ENCODE measurements around the gene PRKCB.

Gene PRKCB

DNA sequence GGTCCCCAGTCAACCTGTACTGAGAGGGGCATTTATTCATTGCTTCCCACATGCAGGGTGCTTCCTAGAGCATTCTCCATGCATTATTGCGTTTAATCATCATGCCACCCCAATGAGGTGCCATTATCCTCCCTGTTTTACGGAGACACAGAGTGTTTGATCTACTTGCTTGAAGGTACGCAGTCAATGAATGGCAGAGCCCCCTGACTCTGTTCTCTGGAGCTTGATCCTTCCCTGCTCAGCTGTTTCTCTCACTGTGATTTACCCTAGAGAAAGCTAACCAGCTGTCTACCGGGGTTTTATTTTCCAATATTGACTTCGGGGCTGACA lies 117.2 kb downstream of the PRKCB start:
- Histone ChIP-seq H3K4me1 (ENCODE audit: control insufficient read depth, insufficient read depth, low read length) (no peaks in the 10 kb centered on the region), H3K9ac (ENCODE audit: low read length) (no peak overlapping the region), H3K9me3 (ENCODE audit: control insufficient read depth, low read length) (no peaks in the 10 kb centered on the region), H3K4me3 (ENCODE audit: low read length) (no peak overlapping the region), H3K27me3 (ENCODE audit: control insufficient read depth, insufficient read depth, low read length) (no peaks in the 10 kb centered on the region), H3K36me3 (ENCODE audit: control insufficient read depth, insufficient read depth, low read length) (no peaks in the 10 kb centered on the region)

GRCh38 chr16:23953476-23953875 lies 117.7 kb downstream of the PRKCB start:
- H3K4me1 ChIP-seq (ENCODE audit: control insufficient read depth, insufficient read depth, low read length) = no peaks in the 10 kb centered on the region
- no peaks in the 10 kb centered on the region for H3K27me3 ChIP-seq (ENCODE audit: control insufficient read depth, insufficient read depth, low read length)
- no peak overlapping the region for H3K4me3 ChIP-seq (ENCODE audit: low read length)
- H3K9me3 ChIP-seq (ENCODE audit: control insufficient read depth, low read length) = no peaks in the 10 kb centered on the region
- no peaks in the 10 kb centered on the region for H3K36me3 ChIP-seq (ENCODE audit: control insufficient read depth, insufficient read depth, low read length)
- H3K9ac ChIP-seq (ENCODE audit: low read length) = no peak overlapping the region

GRCh38 chr16:23955088-23955487 lies 119.3 kb downstream of the PRKCB start:
- H3K4me3 ChIP-seq (ENCODE audit: low read length) = no peak overlapping the region
- H3K27me3 ChIP-seq (ENCODE audit: control insufficient read depth, insufficient read depth, low read length) = no peaks in the 10 kb centered on the region
- H3K36me3 ChIP-seq (ENCODE audit: control insufficient read depth, insufficient read depth, low read length) = no peaks in the 10 kb centered on the region
- H3K9me3 ChIP-seq (ENCODE audit: control insufficient read depth, low read length) = no peaks in the 10 kb centered on the region
- no peak overlapping the region for H3K9ac ChIP-seq (ENCODE audit: low read length)
- no peaks in the 10 kb centered on the region for H3K4me1 ChIP-seq (ENCODE audit: control insufficient read depth, insufficient read depth, low read length)

DNA sequence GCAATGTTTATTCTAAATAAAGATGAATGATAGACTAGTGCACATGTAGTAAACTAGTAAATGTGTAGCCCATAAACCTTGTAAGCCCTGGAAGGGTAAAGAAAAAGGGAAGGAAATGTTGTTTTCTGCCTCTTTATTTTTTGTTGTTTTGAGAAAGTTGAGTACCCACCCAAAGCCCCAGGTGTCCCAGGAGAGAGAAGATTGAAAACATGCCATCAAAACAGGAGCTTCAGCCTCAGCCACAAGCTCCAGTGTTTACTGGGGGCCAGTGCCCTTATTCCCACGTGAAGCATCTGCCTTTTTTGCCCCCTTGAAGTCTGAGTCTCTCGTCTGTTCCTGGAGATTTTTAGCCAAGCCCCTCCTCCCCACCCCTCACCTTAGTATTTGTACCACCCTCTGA lies 121.5 kb downstream of the PRKCB start:
- H3K9ac ChIP-seq (ENCODE audit: low read length) = no peak overlapping the region
- H3K36me3 ChIP-seq (ENCODE audit: control insufficient read depth, insufficient read depth, low read length) = no peaks in the 10 kb centered on the region
- no peaks in the 10 kb centered on the region for H3K9me3 ChIP-seq (ENCODE audit: control insufficient read depth, low read length)
- no peak overlapping the region for H3K4me3 ChIP-seq (ENCODE audit: low read length)
- no peaks in the 10 kb centered on the region for H3K27me3 ChIP-seq (ENCODE audit: control insufficient read depth, insufficient read depth, low read length)
- H3K4me1 ChIP-seq (ENCODE audit: control insufficient read depth, insufficient read depth, low read length) = no peaks in the 10 kb centered on the region

DNA sequence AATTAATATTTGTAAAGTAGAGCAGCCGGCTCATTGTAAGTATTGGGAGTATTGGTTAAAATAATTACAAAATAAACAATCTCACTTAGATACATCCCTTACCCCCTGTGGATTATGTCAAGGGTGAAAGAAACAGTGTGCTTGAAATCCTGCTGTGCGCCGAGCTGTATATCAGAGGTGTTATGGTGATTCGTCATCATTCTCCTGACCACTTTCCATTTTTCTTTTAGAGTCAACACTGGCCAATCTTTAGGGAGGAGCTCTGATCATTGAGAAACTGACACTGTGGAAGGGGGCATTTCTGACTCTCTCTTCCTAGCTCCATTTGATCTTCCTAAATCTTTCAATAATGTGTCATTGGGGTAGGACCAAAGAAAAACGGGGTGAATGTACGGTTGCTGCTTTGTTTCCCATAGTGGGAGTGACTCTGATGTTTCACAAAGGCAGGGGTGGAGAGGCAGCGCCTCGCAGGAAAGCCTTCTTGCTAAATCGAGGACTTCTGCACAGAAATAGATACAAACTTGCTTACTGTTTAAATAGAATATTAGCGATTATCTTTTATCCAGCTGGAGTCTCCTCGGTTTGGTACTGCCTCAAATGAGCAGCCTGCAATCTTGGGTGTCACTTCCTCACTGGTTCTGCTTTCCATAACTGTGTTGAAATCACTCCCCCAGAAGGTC lies 123.4 kb downstream of the PRKCB start:
- Histone ChIP-seq H3K4me1 (ENCODE audit: control insufficient read depth, insufficient read depth, low read length) (no peaks in the 10 kb centered on the region), H3K9ac (ENCODE audit: low read length) (no peak overlapping the region), H3K4me3 (ENCODE audit: low read length) (no peak overlapping the region), H3K27me3 (ENCODE audit: control insufficient read depth, insufficient read depth, low read length) (no peaks in the 10 kb centered on the region), H3K9me3 (ENCODE audit: control insufficient read depth, low read length) (no peaks in the 10 kb centered on the region), H3K36me3 (ENCODE audit: control insufficient read depth, insufficient read depth, low read length) (no peaks in the 10 kb centered on the region)

- H3K27me3 ChIP-seq (ENCODE audit: control insufficient read depth, insufficient read depth, low read length) = no peaks in the 10 kb centered on the region
- H3K36me3 ChIP-seq (ENCODE audit: control insufficient read depth, insufficient read depth, low read length) = no peaks in the 10 kb centered on the region
- H3K9me3 ChIP-seq (ENCODE audit: control insufficient read depth, low read length) = no peaks in the 10 kb centered on the region
- no peak overlapping the region for H3K9ac ChIP-seq (ENCODE audit: low read length)
- no peaks in the 10 kb centered on the region for H3K4me1 ChIP-seq (ENCODE audit: control insufficient read depth, insufficient read depth, low read length)
- no peak overlapping the region for H3K4me3 ChIP-seq (ENCODE audit: low read length)
These were observed 123.9 kb downstream of the PRKCB start for GRCh38 chr16:23959752-23960072.

GRCh38 chr16:23960081-23960885 lies 124.5 kb downstream of the PRKCB start:
- Histone ChIP-seq H3K9me3 (ENCODE audit: control insufficient read depth, low read length) (no peaks in the 10 kb centered on the region), H3K9ac (ENCODE audit: low read length) (no peak overlapping the region), H3K4me1 (ENCODE audit: control insufficient read depth, insufficient read depth, low read length) (no peaks in the 10 kb centered on the region), H3K4me3 (ENCODE audit: low read length) (no peak overlapping the region), H3K36me3 (ENCODE audit: control insufficient read depth, insufficient read depth, low read length) (no peaks in the 10 kb centered on the region), H3K27me3 (ENCODE audit: control insufficient read depth, insufficient read depth, low read length) (no peaks in the 10 kb centered on the region)

DNA sequence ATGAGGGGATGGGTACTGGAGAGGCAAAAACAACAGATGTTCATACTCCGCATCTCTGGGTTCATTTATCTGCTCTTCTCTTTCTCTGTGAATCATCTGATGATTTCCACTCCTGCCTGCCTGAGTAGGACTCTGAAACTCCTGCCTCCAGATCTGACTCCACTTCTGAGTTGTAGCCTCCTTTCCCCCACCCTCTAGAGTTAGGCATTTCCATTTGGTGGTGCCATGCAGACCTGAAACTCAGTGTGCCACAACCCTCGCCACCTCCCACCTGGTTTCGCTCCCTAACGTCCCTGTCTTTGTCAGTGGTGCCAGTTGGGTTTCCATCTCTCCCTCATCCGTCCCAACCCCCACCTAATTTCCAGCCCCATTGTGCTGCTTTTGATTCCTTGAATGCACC lies 126.2 kb downstream of the PRKCB start:
- no peaks in the 10 kb centered on the region for H3K27me3 ChIP-seq (ENCODE audit: control insufficient read depth, insufficient read depth, low read length)
- H3K4me1 ChIP-seq (ENCODE audit: control insufficient read depth, insufficient read depth, low read length) = no peaks in the 10 kb centered on the region

GRCh38 chr16:23964136-23964535 lies 128.4 kb downstream of the PRKCB start:
- H3K4me1 ChIP-seq (ENCODE audit: control insufficient read depth, insufficient read depth, low read length) = no peaks in the 10 kb centered on the region
- H3K27me3 ChIP-seq (ENCODE audit: control insufficient read depth, insufficient read depth, low read length) = no peaks in the 10 kb centered on the region
- H3K9me3 ChIP-seq (ENCODE audit: control insufficient read depth, low read length) = no peaks in the 10 kb centered on the region
- no peaks in the 10 kb centered on the region for H3K36me3 ChIP-seq (ENCODE audit: control insufficient read depth, insufficient read depth, low read length)
- H3K9ac ChIP-seq (ENCODE audit: low read length) = no peak overlapping the region
- H3K4me3 ChIP-seq (ENCODE audit: low read length) = no peak overlapping the region

More for the DNA sequence above, 126.2 kb downstream of the PRKCB start:
- no peak overlapping the region for H3K9ac ChIP-seq (ENCODE audit: low read length)
- no peaks in the 10 kb centered on the region for H3K9me3 ChIP-seq (ENCODE audit: control insufficient read depth, low read length)
- H3K4me3 ChIP-seq (ENCODE audit: low read length) = no peak overlapping the region
- H3K36me3 ChIP-seq (ENCODE audit: control insufficient read depth, insufficient read depth, low read length) = no peaks in the 10 kb centered on the region

- Histone ChIP-seq H3K36me3 (ENCODE audit: control insufficient read depth, insufficient read depth, low read length) (no peaks in the 10 kb centered on the region), H3K9me3 (ENCODE audit: control insufficient read depth, low read length) (no peaks in the 10 kb centered on the region), H3K4me1 (ENCODE audit: control insufficient read depth, insufficient read depth, low read length) (no peaks in the 10 kb centered on the region), H3K4me3 (ENCODE audit: low read length) (no peak overlapping the region), H3K27me3 (ENCODE audit: control insufficient read depth, insufficient read depth, low read length) (no peaks in the 10 kb centered on the region), H3K9ac (ENCODE audit: low read length) (no peak overlapping the region)
These were observed 129.5 kb downstream of the PRKCB start for GRCh38 chr16:23965137-23965733.

- Histone ChIP-seq H3K4me1 (ENCODE audit: control insufficient read depth, insufficient read depth, low read length) (no peaks in the 10 kb centered on the region), H3K9me3 (ENCODE audit: control insufficient read depth, low read length) (no peaks in the 10 kb centered on the region), H3K9ac (ENCODE audit: low read length) (no peak overlapping the region), H3K36me3 (ENCODE audit: control insufficient read depth, insufficient read depth, low read length) (no peaks in the 10 kb centered on the region), H3K27me3 (ENCODE audit: control insufficient read depth, insufficient read depth, low read length) (no peaks in the 10 kb centered on the region), H3K4me3 (ENCODE audit: low read length) (no peak overlapping the region)
These were observed 131.0 kb downstream of the PRKCB start for GRCh38 chr16:23966597-23967394.

GRCh38 chr16:23967775-23968174 lies 132.0 kb downstream of the PRKCB start:
- H3K36me3 ChIP-seq (ENCODE audit: control insufficient read depth, insufficient read depth, low read length) = no peaks in the 10 kb centered on the region
- no peak overlapping the region for H3K9ac ChIP-seq (ENCODE audit: low read length)
- H3K4me3 ChIP-seq (ENCODE audit: low read length) = no peak overlapping the region
- H3K27me3 ChIP-seq (ENCODE audit: control insufficient read depth, insufficient read depth, low read length) = no peaks in the 10 kb centered on the region
- no peaks in the 10 kb centered on the region for H3K9me3 ChIP-seq (ENCODE audit: control insufficient read depth, low read length)
- no peaks in the 10 kb centered on the region for H3K4me1 ChIP-seq (ENCODE audit: control insufficient read depth, insufficient read depth, low read length)
